Choroid plexus epithelial cell (primary cell): ENCODE results near the gene BLOC1S5.
"Not testable (repeated sequence)": the region's sequence is repeated elsewhere in the genome, so short reads cannot be mapped to it uniquely, and the experiment has no call there.

Experiments
- DNase-seq: peaks from one replicate; pipeline ENCODE4 v3.0.0-alpha.2; 2010; ENCODE audit warnings: low read depth
- H3K4me3 ChIP-seq: 2 replicates; pipeline ENCODE4 v1.5.1; 2011; ENCODE audit warnings: low read depth, mild to moderate bottlenecking, control low read depth, low read length, moderate library complexity
- TF ChIP-seq, protein P1 (sequence below): conservative IDR thresholded peaks from 2 replicates; pipeline ENCODE4 v1.5.1; 2011; ENCODE audit warnings: low read depth, mild to moderate bottlenecking, control low read depth, inconsistent platforms, low read length, moderate library complexity

Gene BLOC1S5

DNA sequence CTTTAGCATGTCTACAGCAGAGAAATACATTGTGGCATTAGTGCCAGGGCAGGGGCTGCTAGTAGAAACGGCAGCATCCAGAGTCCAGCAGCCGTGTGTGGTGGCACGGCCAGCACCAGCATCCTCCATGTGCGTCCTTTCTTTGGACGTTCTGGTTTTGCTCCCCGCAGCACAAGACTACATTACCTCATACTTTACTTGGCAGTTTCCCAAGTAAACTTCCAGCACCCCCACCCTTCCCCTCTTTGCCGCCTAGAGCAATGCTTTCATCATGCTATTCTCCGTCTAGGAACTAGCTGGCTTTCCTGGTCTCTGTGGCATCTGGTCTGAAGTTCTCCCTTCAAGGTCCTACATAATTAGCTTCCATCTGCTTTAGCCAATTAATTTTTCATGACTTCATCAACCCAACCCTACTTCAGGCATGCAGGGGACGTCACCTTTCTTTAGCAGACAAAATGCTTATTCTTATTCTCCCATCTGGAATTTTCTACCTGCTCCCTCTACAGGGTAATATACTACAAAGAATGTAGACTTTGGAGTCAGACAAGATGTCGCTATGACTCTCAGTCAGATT lies 67.6 kb downstream of the BLOC1S5 start:
- peak; percentile 92 for DNase-seq
- H3K4me3 ChIP-seq = no peak overlapping the region
- TF ChIP-seq, protein P1, sequence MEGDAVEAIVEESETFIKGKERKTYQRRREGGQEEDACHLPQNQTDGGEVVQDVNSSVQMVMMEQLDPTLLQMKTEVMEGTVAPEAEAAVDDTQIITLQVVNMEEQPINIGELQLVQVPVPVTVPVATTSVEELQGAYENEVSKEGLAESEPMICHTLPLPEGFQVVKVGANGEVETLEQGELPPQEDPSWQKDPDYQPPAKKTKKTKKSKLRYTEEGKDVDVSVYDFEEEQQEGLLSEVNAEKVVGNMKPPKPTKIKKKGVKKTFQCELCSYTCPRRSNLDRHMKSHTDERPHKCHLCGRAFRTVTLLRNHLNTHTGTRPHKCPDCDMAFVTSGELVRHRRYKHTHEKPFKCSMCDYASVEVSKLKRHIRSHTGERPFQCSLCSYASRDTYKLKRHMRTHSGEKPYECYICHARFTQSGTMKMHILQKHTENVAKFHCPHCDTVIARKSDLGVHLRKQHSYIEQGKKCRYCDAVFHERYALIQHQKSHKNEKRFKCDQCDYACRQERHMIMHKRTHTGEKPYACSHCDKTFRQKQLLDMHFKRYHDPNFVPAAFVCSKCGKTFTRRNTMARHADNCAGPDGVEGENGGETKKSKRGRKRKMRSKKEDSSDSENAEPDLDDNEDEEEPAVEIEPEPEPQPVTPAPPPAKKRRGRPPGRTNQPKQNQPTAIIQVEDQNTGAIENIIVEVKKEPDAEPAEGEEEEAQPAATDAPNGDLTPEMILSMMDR = no peak

DNA sequence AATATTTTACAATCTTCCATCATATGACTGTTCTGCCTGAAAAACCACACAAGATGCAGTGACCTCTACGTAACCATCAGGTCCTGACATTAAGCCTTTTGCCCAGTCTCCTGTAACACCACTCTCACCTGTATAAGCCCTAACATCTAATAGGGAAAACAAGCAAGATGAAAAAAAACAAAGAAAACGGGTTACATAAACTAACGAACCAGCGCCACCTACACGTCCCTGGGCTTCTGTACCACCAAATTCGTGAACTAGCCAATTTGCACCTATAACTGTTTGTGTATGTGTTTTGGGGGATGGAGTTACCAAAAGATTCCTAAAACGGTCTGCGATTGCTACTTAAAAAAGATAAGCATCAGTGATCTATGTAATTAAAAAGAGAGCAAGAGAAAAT lies 70.2 kb downstream of the BLOC1S5 start:
- TF ChIP-seq, protein P1 = no peak
- no peak overlapping the region for H3K4me3 ChIP-seq
- no peak for DNase-seq

DNA sequence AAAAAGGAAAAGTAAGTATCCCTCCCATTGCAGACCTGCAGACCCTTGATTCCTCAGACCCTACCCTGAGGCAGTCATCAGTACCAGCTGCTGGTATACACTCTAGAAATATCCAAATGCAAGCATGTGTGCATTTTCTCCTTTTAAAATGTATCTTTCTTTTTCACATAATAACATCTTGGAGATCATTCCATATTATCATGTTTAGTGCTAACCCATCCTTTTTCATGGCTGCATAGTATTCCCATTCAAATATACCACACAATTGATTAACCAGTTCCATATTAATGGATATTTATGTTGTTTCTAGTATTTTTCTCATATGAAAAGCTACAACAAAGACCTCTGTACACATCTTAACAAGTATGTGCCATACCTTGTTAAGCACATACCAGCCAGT lies 70.8 kb downstream of the BLOC1S5 start:
- DNase-seq = no peak
- TF ChIP-seq, protein P1 = no peak
- no peak overlapping the region for H3K4me3 ChIP-seq

DNA sequence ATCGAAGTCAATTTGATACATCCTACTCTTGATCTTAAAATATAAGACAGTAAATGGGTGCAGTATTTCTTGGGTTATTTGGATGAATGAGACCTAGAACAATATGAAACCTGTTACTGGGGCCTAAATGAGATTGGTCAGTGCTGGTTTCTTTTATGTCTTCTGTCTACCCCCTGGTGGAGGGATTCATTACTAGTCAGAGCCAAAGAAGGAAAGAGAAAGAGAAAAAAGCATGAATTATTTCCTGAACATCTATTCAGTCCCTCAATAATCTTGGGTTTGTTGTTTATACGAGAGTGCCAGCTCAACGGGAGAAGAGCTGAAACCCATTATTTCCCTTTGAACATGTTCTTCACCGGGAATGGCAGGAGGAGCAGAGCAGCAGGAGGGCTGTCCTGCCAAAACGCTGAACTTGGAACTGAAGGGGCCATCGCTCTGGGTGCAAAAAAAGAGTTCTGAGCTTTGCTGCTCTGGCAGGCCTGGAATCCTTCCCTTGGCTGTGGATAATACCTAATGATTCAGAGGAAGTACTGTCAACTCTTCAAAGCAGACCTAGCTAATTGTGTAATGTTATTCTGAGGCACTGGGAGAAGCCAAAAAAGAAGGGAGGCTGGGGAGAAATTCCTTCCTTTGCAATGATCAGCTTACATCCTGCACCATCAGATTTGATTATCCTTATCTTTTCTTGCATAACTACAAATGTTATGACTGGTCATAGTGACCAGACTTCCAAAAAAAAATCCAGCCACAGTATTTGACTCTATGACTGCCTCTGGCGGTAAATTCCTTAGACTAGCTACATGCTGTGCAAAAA lies 72.0 kb downstream of the BLOC1S5 start:
- DNase-seq = peak; percentile 86
- TF ChIP-seq, protein P1 = peak; percentile 69
- peak overlapping the region; percentile 33 for H3K4me3 ChIP-seq

DNA sequence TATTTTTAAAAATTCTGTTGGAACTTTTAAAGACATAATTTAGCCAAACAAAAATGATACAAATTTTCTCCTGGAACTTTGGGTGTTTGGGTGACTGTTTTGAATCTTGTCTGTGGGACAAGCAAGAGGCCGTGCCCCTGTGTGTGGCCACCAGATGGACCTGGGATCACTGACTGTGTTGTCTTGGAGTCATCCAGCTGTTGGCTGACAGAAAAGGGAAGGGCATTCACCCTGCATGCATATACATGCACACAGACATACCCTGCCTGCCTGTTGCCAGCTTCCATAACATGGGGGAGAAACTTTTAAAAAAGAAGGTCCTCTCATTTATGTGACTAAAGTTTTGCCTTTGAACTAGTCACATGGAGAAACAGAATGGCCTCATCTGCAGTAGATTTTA lies 72.7 kb downstream of the BLOC1S5 start:
- DNase-seq = no peak
- TF ChIP-seq, protein P1 = no peak
- no peak overlapping the region for H3K4me3 ChIP-seq

DNA sequence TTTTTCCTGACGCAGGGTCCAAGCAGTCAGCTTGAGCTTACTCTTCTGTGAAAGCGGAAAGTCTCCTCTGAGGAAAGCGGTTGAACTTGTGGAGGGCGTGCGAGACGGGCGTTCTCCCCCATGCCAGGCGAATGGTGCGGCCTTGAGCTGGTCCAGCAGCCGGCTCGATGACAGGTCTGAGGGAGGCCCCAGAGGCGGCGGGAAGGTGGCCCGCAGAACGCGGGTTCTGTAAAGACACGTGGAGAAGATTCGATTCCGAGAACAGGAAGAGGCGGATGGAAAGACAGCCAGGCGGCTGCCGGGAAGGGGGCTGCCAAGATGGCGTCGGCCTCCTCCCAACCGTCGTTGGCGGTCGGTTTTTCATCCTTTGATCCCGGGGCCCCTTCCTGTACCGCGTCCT lies 78.0 kb downstream of the BLOC1S5 start:
- TF ChIP-seq, protein P1 = no peak
- H3K4me3 ChIP-seq = no peak overlapping the region
- no peak for DNase-seq

DNA sequence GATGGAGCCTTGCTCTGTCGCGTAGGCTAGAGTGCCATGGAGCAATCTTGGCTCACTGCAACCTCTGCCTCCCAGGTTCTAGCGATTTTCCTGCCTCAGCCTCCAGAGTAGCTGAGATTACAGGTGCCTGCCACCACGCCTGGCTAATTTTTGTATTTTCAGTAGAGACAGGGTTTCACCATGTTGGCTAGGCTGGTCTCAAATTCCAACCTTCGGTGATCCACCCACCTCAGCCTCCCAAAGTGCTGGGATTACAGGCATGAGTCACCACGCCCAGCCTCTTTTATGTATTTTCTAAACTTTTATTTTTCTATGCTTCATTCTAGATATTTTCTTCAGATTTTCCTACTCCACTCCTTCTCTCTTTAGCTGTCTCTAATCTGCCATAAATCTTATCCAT lies 80.2 kb downstream of the BLOC1S5 start:
- not testable (repeated sequence) for DNase-seq, H3K4me3 ChIP-seq
